Aorta (tissue), 5 donors: ENCODE measurements around the gene DDX3X. TPM values are rescaled to one million over a fixed set of nuclear protein-coding genes. Genes with fewer than 3 reads are reported as not detected.
"Not testable (repeated sequence)": the region's sequence is repeated elsewhere in the genome, so short reads cannot be mapped to it uniquely, and the experiment has no call there.

Experiments used
- ATAC-seq: fragments of 200-7000 bp; cut with Tn5 transposase; one replicate; pipeline ENCODE4 v1.9.1; 2022; ENCODE audit warnings: moderate library complexity; ENCODE audit not compliant: low FRiP score
- DNase-seq, 2 donors: peaks; one replicate each; pipeline ENCODE4 v3.0.0-alpha.2; 2020
- H3K27ac ChIP-seq, 2 donors: one replicate each; pipeline ENCODE4 v1.5.1; 2013; ENCODE audit warnings: low read length in 2 of 2, mild to moderate bottlenecking in 2 of 2, moderate library complexity in 2 of 2, control low read depth in 1 of 2, inconsistent platforms in 1 of 2, low read depth in 1 of 2
- H3K27me3 ChIP-seq, 2 donors: one replicate each; pipeline ENCODE4 v1.6.1; 2013; ENCODE audit warnings: control low read depth in 1 of 2, low read length in 1 of 2, mild to moderate bottlenecking in 1 of 2, moderate library complexity in 1 of 2; ENCODE audit not compliant: insufficient read depth in 2 of 2, control insufficient read depth in 1 of 2
- H3K36me3 ChIP-seq, 2 donors: one replicate each; pipeline ENCODE4 v1.6.1; 2013; ENCODE audit warnings: control low read depth in 1 of 2, low read length in 1 of 2, mild to moderate bottlenecking in 1 of 2; ENCODE audit not compliant: insufficient read depth in 2 of 2, control insufficient read depth in 1 of 2
- H3K4me1 ChIP-seq, 2 donors: one replicate each; pipeline ENCODE4 v1.6.1; 2013; ENCODE audit warnings: low read length in 2 of 2, control low read depth in 1 of 2, mild to moderate bottlenecking in 1 of 2, moderate library complexity in 1 of 2; ENCODE audit not compliant: insufficient read depth in 2 of 2, control insufficient read depth in 1 of 2
- H3K4me3 ChIP-seq, 2 donors: one replicate each; pipeline ENCODE4 v1.5.1; 2013; ENCODE audit warnings: low read length in 2 of 2, control low read depth in 1 of 2, mild to moderate bottlenecking in 1 of 2
- H3K9me3 ChIP-seq: one replicate; pipeline ENCODE4 v1.6.1; 2013; ENCODE audit warnings: mild to moderate bottlenecking, low read length; ENCODE audit not compliant: control insufficient read depth
- WGBS, 2 donors: extraction: QIAGEN DNeasy Blood & Tissue Kit; methylation state at CpG; one replicate each; pipeline ENCODE4 v1.1.7; 2013; 5-methylcytosine and 5-hydroxymethylcytosine counted together
- intact Hi-C, 2 donors: fragments of 100-400 bp; cut with DNase I; formaldehyde crosslinking; loops; one replicate each; pipeline versions ENCODE4 v1.14.2 to v1.15.0; 2022
- polyA plus RNA-seq, 2 donors: library from polyadenylated mRNA; stranded (reverse); fragments of 200-250 nt; gene quantifications; one replicate each; pipeline ENCODE4 v1.2.3, GENCODE V29; 2013
- total RNA-seq, 2 donors: library from RNA; stranded (reverse); fragmentation: NEBNext Ultra II Directional; extraction: Animal tissue kit (Norgen Biotek cat#: 25700); gene quantifications; one replicate each; pipeline ENCODE4 v1.2.1, GENCODE V29; 2021
- donor health status: healthy with polysubstance abuse.
- donor health status: Bipolar disorder and iron deficiency.
- donor health status: DM: no; HTN: no; CAD: no.
- donor health status: DM: no; HTN: no; CAD: no.
- donor health status: DM: yes; HTN: yes; CAD: no.

The DDX3X gene
- total and polyA plus RNA-seq, 4 donors = 65.0 to 465 (median 247) TPM

DNA sequence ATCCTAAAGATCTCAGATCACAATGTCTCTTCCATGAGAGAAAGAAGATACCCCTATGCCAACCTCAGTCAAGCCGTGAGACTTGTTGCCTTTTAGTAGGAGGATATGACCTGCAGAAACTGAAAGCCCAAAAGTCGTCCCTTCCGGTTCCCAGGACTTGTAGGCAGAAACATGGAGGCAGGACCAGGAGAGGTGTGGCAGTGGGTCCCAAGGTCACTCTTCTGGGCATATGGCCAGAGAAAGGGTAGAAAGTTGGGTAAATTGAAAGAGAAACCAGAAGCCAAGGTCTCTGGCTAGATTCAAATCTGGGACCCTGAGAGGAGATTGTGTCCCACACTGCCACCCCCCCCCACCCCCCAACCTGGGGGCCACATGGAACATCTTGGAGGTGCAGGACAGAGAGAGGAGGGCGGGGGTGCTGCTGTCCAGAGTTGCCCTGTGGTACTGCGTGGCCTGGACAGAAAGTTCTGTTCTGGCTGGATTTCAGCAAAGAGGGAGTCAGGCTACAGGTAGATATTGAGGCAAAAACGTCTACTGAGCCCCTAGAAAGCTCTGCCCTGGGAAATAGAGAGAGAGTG lies 55.4 kb downstream of the DDX3X start:
- 78 to 87% methylated on average over 6 of the region's 6 CpGs for WGBS, 2 donors
- Histone ChIP-seq H3K27ac (no peak overlapping the region), H3K4me3 (no peak overlapping the region), H3K4me1 (no peaks in the 10 kb centered on the region), H3K27me3 (no peaks in the 10 kb centered on the region), H3K36me3 (no peaks in the 10 kb centered on the region), H3K9me3 (no peaks in the 10 kb centered on the region)
- ATAC-seq (no peak), DNase-seq (peak in 1 of 2 donors; percentile 61)
- intact Hi-C loops = no loop called here

GRCh38 chrX:41390576-41390975 lies 56.6 kb downstream of the DDX3X start:
- H3K4me1 ChIP-seq, H3K27ac ChIP-seq, H3K9me3 ChIP-seq, ATAC-seq, DNase-seq, H3K27me3 ChIP-seq, H3K36me3 ChIP-seq, H3K4me3 ChIP-seq, intact Hi-C loops: not testable (repeated sequence)
- 83 to 89% methylated on average over 7 of the region's 7 CpGs for WGBS, 2 donors

- WGBS, 2 donors = 89 to 90% methylated on average over 9 of the region's 9 CpGs
- Histone ChIP-seq H3K27ac (no peak overlapping the region), H3K4me3 (no peak overlapping the region), H3K9me3 (no peaks in the 10 kb centered on the region), H3K4me1 (no peaks in the 10 kb centered on the region), H3K36me3 (no peaks in the 10 kb centered on the region), H3K27me3 (no peaks in the 10 kb centered on the region)
- intact Hi-C loops = no loop called here
- ATAC-seq (no peak), DNase-seq (peak in 1 of 2 donors; percentile 72)
These were observed 57.6 kb downstream of the DDX3X start for GRCh38 chrX:41391606-41392005.

DNA sequence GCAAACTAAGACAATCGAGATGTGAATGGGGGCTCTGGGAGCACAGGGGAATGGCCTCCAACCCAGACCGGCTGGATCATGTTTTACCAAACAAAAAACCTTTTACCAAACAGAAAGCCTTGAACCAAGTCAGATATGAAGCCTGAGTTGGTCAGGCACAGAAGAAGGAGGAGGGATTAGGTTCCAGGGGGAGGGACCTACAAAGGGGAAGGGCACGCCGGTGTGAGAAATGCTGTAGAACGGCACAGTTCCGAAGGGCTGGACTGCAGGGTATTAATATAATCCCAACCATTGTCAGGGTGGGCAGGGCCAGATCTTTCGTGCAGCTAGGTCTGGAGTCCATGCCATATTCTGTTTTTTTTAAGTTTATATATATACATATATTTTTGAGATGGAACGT lies 60.3 kb downstream of the DDX3X start:
- H3K27me3 ChIP-seq = no peaks in the 10 kb centered on the region
- H3K36me3 ChIP-seq = no peaks in the 10 kb centered on the region
- no peaks in the 10 kb centered on the region for H3K9me3 ChIP-seq
- H3K4me3 ChIP-seq = no peak overlapping the region
- DNase-seq = peak in 1 of 2 donors; percentile 31
- no peak overlapping the region for H3K27ac ChIP-seq
- WGBS, 2 donors = 54 to 66% methylated on average over 8 of the region's 8 CpGs
- intact Hi-C loops = no loop called here
- no peaks in the 10 kb centered on the region for H3K4me1 ChIP-seq
- ATAC-seq = no peak

DNA sequence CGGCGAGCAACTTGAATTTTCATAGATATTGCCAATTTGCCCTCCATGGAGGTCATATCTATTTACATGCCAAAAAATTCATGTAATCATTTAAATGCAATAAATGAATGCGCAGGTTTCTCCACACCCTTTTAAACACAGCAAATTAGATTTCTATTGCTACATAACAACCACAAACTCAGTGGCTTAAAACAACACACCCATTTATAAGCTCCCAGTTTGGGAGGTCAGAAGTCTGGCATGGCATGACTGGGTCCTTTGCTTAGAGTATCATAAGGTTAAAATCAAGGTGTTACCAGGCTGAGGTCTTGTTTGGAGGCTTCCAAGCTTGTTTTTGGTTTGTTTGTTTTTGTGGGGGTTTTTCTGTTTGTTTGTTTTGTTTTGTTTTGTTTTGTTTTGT lies 63.3 kb downstream of the DDX3X start:
- intact Hi-C loops = no loop called here
- H3K9me3 ChIP-seq = no peaks in the 10 kb centered on the region
- no peaks in the 10 kb centered on the region for H3K4me1 ChIP-seq
- no peaks in the 10 kb centered on the region for H3K36me3 ChIP-seq
- no peak overlapping the region for H3K4me3 ChIP-seq
- H3K27ac ChIP-seq = no peak overlapping the region
- ATAC-seq (no peak), DNase-seq (no peak)
- H3K27me3 ChIP-seq = no peaks in the 10 kb centered on the region
- WGBS, 2 donors = 93 to 99% methylated on average over 3 of the region's 3 CpGs

- Histone ChIP-seq H3K9me3 (no peaks in the 10 kb centered on the region), H3K4me1 (no peaks in the 10 kb centered on the region), H3K27me3 (no peaks in the 10 kb centered on the region), H3K27ac (no peak overlapping the region), H3K4me3 (no peak overlapping the region), H3K36me3 (no peaks in the 10 kb centered on the region)
- WGBS, 2 donors = 78% methylated on average over 2 of the region's 2 CpGs
- no peak for ATAC-seq
- intact Hi-C loops = no loop called here
- DNase-seq = peak in 1 of 2 donors; percentile 28
These were observed 63.8 kb downstream of the DDX3X start for GRCh38 chrX:41397768-41398167.

- H3K4me3 ChIP-seq, H3K27ac ChIP-seq, DNase-seq, H3K4me1 ChIP-seq, H3K9me3 ChIP-seq, ATAC-seq, intact Hi-C loops, H3K27me3 ChIP-seq, H3K36me3 ChIP-seq: not testable (repeated sequence)
- WGBS, 2 donors = 82 to 96% methylated on average over 2 of the region's 2 CpGs
These were observed 68.6 kb downstream of the DDX3X start for GRCh38 chrX:41402556-41402955.

DNA sequence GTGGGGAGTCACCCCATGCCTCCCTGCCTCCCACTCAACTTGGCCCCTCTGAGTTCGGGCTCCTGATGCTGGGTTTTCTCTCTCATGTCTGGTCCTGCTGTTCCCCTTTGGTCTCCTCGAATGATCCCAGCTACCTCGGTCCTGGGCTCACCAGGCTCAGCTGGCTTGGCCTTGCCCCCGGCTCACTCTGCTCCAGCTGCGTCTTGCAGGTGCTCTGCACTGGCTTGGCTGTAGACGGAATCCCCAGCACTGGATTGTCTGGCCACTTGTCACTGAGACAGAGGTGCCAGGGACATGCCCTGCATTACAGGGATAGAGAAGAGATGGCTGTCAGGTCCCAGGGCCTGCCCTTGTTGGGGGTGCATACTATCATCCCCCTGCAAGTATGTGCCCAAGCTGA lies 71.6 kb downstream of the DDX3X start:
- no peaks in the 10 kb centered on the region for H3K36me3 ChIP-seq
- WGBS, 2 donors = 84 to 90% methylated on average over 6 of the region's 6 CpGs
- no peak for ATAC-seq
- H3K27ac ChIP-seq = no peak overlapping the region
- H3K27me3 ChIP-seq = no peaks in the 10 kb centered on the region
- no peak for DNase-seq
- H3K9me3 ChIP-seq = no peaks in the 10 kb centered on the region
- H3K4me3 ChIP-seq = no peak overlapping the region
- no peaks in the 10 kb centered on the region for H3K4me1 ChIP-seq
- intact Hi-C loops = no loop called here

DNA sequence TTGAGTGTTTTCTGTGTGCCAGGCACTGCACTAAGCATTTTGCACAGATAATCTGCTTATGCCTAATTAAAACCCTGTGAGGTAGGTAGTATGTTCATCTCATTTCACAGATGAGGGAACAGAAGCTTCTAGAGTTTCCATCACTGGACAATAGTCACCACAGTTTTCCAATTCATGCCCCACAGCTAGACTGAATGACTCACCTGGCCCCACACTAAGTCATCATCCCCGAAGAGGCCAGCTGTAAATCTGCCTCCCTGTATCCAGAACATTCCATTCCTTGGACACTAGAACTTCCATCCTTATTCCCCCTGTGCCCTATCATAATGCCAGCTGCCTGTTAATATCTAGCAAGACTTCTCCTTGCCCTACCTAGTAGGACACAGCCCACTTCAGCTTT lies 72.2 kb downstream of the DDX3X start:
- Histone ChIP-seq H3K27ac (no peak overlapping the region), H3K4me3 (no peak overlapping the region), H3K4me1 (no peaks in the 10 kb centered on the region), H3K36me3 (no peaks in the 10 kb centered on the region), H3K27me3 (no peaks in the 10 kb centered on the region), H3K9me3 (no peaks in the 10 kb centered on the region)
- intact Hi-C loops = no loop called here
- ATAC-seq = no peak
- 90% methylated on average over 1 of the region's 1 CpG for WGBS, 2 donors
- DNase-seq = no peak
